ENCODE results near the gene PPP5C.

DNA sequence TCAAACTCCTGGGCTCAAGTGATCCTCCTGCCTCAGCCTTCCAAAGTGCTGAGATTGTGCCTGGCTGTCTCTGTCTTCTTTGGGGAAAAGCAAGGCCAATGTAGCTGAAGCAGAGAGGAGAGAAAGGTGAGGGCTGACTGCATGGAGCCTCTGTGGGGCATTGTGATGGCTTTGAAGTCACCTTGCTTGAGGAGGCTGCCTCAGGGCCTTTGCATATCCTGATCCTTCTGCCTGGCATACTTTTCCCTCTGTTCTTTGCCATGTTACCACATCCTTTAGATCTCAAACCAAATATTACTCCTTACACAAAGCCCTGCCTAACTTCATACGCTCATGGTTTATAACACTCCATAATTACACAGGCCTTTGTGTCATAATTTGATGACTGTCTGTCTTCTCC lies 9.4 kb upstream of the PPP5C start:
- TF ChIP-seq, protein P1, sequence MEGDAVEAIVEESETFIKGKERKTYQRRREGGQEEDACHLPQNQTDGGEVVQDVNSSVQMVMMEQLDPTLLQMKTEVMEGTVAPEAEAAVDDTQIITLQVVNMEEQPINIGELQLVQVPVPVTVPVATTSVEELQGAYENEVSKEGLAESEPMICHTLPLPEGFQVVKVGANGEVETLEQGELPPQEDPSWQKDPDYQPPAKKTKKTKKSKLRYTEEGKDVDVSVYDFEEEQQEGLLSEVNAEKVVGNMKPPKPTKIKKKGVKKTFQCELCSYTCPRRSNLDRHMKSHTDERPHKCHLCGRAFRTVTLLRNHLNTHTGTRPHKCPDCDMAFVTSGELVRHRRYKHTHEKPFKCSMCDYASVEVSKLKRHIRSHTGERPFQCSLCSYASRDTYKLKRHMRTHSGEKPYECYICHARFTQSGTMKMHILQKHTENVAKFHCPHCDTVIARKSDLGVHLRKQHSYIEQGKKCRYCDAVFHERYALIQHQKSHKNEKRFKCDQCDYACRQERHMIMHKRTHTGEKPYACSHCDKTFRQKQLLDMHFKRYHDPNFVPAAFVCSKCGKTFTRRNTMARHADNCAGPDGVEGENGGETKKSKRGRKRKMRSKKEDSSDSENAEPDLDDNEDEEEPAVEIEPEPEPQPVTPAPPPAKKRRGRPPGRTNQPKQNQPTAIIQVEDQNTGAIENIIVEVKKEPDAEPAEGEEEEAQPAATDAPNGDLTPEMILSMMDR (IDR thresholded peaks at IDR 0.05; ENCODE audit: low read depth, low read length), result no peak
- no peak for TF ChIP-seq POLR2A (IDR thresholded peaks at IDR 0.05; ENCODE audit: extremely low read depth, insufficient read length)
